Measurements from ENCODE around the gene DAZAP1.
"Not testable (repeated sequence)": the region's sequence is repeated elsewhere in the genome, so short reads cannot be mapped to it uniquely, and the experiment has no call there.

DAZAP1 gene

GRCh38 chr19:1474765-1475351 is 67.5 kb downstream of the DAZAP1 start:
- no peak for DNase-seq

DNA sequence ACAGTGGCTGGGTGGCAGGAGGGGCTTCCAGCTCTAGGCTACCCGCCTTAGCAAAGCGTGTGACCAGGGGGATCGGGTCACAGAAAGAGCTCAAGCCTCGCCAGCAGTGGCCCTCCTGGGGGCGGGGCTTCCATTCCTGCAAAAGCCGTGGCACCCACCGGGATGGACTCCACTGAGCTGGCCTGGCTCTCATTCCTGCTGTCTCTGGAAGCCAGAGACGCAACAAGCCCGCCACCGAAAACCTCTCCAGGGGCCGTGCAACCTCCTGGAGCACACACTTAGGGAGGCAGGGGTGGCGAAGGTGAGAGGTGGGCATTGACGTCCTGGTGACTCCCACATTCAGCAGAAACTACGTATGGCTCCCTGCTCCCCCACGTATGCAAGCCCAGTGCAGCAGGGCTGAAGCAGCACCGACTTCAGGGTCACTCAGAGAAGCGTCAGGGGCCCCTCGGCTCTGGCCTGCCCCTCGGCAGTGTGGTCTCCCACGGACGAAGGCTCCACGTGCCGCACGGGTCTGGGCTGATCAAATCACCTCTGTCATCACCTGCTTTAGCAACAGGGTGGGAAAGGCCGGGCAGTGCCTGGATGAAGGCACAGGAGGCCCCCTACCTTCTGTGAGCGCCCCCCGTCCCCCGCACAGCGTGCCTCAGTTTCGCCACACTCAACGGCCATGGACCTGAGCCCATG is 68.5 kb downstream of the DAZAP1 start:
- no peak for DNase-seq

- not testable (repeated sequence) for DNase-seq
Measured at GRCh38 chr19:1477056-1477455, 69.7 kb downstream of the DAZAP1 start.

DNA sequence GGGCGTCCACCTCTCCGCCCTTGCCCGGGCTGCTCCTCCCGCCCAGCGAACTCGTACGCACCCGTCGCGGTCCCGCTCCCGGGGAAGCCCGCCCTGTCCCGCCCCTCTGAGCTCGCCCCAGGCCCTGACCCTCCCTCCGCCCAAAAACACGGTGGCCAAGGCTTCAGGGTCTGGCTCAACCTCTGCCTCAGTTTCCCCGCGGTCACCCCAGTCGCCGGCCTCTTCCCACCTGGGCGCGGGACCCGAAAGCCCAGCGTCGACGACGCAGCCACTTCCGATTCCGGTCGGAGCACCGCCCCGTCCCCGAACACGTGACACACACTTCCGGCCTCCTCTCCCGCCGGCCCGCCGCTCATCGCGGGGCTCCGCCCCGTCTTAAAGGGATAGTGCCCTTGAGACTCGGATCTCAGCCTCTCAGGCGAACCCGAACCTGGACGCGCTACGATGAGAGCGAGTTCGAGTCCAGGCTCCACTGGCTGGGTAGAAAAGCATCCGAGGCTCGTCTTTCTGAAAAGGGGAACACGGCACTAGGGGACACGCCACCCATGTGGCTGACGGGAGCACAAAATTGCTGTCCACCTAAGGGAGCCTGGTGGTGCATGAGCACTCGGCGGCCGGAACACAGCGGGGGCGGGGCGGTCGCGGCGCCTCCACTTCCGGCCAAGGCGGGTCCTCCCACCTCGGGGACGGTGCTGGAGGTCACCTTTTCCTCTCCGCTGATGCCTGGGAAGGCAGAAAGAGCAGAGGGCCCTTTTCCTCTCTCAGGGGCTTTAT is 71.7 kb downstream of the DAZAP1 start, which contains the start of gene C19orf25:
TSS of gene C19orf25 (minus strand) at position 282 of the 774 bp plus-strand sequence. CDS start 312 bp downstream, outside the sequence.
- peak; percentile 92 for DNase-seq

DNA sequence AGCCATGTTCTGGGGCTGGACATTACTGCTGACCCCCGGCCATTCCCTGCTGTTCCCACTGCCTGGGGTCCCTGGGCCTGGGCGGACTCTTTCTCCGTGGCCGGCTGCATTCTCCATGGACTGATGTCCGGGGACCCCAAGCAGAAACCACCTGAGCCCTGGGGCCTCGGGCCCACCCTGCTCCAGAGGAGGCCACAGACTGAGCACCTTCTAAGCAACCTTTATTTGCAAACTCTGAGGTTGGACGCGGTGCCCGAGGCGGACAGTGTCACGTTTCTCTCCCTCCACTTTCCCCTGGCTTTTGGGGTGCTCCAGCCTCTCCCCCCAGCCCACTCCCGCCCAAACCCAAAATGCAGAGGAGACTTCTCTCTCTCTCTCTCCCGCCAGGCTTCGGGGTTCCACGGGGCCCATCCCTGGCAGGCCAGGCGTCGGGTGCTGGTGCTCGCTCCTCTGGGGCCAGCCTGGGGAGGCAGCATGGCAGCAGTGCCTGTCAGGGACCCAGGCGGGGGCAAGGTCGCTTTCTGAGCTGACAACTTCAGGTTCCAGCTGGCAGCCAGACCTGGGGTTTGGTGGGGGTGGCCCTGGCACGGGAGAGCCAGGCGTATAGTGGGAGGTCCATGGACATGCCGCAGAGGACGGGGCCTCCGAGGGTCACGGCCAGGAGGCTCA is 74.0 kb downstream of the DAZAP1 start:
- DNase-seq, result no peak

GRCh38 chr19:1481893-1482360 is 74.5 kb downstream of the DAZAP1 start:
- no peak for DNase-seq

DNA sequence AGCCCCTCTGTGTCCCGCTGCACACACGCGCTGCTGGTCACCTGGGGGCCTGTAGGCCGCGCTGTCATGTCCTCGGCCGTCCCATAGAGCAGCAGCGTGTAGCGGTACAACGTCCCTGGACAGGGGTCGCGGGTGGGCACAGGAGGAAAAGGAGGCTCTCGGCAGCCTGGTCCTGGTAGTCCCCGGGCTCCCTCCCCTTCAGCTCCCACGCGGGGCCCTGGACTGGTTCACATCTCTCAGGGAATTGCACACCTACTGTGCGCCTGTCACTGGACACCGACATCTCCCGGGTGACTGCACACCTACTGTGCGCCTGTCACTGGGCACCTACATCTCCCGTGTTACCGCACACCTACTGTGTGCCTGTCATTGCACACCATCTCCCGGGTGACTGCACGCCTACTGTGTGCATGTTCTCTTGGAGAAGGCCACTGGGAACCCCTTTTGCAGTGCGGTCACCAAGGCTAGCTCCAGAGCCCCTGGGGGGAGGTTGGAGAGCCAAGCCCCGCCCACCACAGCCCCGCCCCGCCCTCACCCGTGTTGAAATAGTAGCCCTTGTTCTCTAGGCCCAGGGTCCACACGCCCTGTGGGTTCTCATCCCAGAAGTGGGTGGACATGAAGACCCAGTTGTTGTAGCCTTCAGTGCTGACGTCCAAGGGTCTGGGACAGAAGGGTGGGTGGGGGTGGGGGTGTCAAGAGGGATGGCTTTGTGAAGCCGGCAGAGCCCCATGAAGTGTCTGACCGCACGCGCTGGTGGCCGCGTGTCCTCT is 75.2 kb downstream of the DAZAP1 start:
- DNase-seq, result no peak

DNA sequence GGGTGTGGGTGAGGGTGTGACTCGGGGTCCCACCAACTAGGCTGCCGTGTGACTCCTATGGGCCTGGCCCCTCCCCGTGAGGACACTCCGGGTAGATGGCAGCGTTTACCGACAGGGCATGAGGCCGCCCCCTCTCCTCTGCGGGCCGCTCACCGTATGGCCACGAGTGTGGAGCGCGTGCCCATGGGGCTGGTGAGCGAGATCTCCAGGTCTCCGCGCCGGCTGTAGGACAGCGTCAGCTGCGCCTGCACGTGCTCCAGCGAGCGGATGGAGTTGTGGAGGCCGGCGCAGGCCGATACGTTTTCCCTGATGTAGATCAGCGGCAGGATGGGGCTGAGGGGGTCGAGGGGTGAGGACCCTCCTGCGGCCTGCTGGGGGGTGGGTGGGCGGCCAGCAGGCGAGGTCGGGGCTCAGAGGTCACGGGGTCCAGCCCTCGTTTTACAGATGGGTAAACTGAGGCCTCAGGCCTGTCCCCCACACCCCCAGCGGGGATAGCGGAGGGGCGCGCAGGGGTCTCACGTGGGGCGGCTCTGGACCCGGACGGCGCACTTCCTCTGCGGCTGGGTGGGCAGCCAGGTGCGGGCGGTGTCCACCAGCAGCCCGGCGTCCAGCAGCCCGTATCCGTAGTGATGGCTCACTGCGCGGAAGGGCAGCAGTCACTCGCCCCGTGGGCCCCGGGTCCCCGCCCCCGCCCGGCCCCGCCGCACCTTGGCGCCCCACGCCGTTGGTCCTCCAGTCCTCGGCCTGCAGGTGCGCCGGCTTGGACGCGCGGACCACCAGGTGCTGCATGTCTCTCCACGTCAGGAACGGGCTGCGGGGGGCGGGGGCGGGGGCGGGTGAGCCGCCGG is 76.0 kb downstream of the DAZAP1 start:
- DNase-seq, result no peak

DNA sequence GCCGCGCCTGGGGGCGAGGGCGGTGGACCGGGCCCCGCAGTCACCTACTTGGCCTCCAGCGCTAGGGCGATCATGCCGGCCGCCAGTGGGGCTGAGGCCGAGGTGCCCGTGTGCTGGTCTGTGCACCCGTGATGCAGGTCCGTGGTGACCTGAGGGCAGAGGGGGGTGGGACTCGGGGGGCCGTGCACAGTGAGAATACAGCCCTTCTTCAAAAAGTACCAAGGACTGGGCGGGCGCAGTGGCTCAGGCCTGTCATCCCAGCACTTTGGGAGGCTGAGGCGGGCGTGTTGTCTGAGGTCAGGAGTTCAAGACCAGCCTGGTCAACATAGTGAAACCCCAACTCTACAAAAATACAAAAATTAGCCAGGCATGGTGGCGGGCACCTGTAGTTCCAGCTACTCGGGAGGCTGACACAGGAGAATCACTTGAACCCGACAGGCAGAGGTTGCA is 76.6 kb downstream of the DAZAP1 start:
- DNase-seq, result no peak

Data from CD4-positive, alpha-beta T cell treated with Interleukin-17A for 1 hour (primary cell).